Activated CD4-positive, alpha-beta T cell treated with anti-CD3 and anti-CD28 coated beads, Interleukin-2, amount 50 U/mL, for 4 hours (primary cell): Measurements from ENCODE around the gene TRIM37.
"Not testable (repeated sequence)": the region's sequence is repeated elsewhere in the genome, so short reads cannot be mapped to it uniquely, and the experiment has no call there.

Source experiments
- DNase-seq, 2 experiments: peaks; one replicate each; pipeline ENCODE4 v3.0.0-alpha.2; 2020

The TRIM37 gene

GRCh38 chr17:59111539-59111938 lies 4.9 kb upstream of the TRIM37 start:
- DNase-seq = no peak

DNA sequence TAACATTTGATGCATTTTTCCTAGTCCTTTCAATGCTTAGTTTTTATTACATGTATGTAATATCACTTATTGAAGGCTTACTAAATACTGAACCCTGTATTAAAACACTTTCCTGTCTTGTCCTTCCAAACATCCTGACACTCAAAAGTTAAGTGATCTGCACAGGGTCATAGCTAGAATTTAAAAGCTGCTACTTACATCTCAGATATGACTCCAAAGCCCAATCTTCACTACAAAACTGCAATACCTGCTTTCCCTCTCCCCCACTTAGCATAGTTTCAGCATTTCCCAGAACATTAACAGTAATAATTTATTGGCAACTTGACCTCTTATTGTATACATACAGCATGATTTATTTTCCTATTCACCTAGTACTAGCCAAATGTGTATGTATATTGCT lies 4.3 kb upstream of the TRIM37 start:
- DNase-seq = no peak

DNA sequence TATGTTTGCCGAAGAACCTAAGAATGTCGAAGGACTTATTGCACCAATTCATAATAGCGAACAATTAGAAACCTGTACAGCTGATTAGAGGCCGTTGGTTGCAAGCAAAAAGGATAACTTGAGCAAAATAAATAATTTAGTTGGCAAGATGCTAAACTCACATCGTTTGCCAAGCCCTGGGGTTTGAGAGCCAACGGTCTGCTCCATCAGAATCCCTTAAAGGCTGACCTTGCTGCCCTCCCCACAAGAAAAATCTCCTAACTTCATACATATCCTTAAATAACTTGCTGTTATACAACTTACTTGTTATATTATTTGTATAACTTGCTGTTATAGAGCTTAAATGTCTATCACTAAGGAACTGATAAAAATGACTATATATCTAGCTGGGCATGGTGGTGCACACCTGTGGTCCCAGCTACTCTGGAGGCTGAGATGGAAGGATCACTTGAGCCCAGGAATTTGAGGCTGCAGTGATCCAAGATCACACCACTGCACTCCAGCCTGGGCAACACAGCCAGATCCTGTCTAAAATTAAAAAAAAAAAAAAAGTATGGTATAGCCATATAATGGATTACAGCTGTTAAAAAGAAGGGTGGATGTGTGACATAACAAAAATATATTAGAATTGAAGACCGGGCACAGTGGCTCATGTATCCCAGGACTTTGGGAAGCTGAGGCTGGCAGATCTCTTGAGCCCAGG lies 1.9 kb upstream of the TRIM37 start:
- no peak for DNase-seq

GRCh38 chr17:59107306-59107670 lies 608 bp upstream of the TRIM37 start:
- DNase-seq = no peak

GRCh38 chr17:59105852-59106462 lies 723 bp downstream of the TRIM37 start:
- peak; percentile 69 to 73 for DNase-seq

- DNase-seq = no peak
These were observed 5.5 kb downstream of the TRIM37 start for GRCh38 chr17:59101178-59101577.

- no peak for DNase-seq
These were observed 8.8 kb downstream of the TRIM37 start for GRCh38 chr17:59097876-59098275.

- DNase-seq = no peak
These were observed 11.7 kb downstream of the TRIM37 start for GRCh38 chr17:59094861-59095530.

DNA sequence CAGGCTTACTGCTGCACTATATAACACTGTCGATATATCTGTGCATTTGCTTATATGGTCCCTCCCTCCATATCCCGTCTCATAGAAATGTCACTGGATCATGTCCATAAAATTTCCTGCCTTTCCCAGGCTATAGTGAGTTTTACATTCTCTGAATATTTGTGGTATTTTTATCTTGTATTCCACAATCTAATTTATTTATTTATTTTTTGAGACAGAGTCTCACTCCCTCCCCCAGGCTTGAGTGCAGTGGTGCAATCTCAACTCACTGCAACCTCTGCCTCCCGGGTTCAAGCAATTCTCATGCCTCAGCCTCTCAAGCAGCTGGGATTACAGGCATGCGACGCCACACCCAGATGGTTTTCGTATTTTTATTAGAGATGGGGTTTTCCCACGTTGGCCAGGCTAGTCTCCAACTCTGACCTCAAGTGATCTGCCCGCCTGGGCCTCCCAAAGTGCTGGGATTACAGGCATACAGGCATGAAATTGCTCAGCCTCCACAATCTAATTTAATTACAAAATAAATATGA lies 12.9 kb downstream of the TRIM37 start:
- no peak for DNase-seq

- DNase-seq = no peak
These were observed 13.5 kb downstream of the TRIM37 start for GRCh38 chr17:59093145-59093701.

DNA sequence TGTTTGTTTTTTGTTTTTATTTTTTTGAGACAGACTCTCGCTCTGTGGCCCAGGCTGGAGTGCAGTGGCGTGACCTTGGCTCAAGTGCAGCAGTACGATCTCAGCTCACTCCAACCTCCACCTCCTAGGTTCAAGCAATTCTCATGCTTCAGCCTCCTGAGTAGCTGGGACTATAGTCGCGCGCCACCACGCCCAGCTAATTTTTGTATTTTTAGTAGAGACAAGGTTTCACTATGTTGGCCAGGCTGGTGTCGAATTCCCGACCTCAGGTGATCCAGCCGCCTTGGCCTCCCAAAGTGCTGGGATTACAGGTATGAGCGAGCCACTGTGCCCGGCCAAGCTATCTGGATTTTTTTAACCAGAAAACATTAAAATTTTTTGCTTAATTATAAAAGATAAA lies 16.1 kb downstream of the TRIM37 start:
- not testable (repeated sequence) for DNase-seq

- no peak for DNase-seq
These were observed 22.5 kb downstream of the TRIM37 start for GRCh38 chr17:59084154-59084553.

- no peak for DNase-seq
These were observed 32.2 kb downstream of the TRIM37 start for GRCh38 chr17:59074494-59074893.

DNA sequence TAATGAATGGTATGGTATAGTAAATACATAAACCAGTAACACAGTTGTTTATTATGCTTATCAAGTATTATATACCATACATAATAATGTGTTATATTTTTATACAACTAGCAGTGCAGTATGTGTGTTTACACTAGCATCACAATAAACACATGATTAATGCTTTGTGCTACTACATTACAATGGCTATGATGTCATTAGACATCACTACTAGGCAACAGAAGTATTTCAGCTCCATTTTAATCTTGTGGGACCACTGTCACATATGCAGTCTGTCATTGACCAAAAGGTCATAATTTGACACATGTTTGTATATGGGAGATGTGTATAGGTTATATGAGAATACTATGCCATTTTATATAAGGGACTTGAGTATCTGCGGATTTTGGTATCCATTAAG lies 32.7 kb downstream of the TRIM37 start:
- DNase-seq = no peak

- DNase-seq = no peak
These were observed 36.8 kb downstream of the TRIM37 start for GRCh38 chr17:59069856-59070255.

GRCh38 chr17:59067756-59068155 lies 38.9 kb downstream of the TRIM37 start:
- DNase-seq = no peak

GRCh38 chr17:59067340-59067739 lies 39.3 kb downstream of the TRIM37 start:
- no peak for DNase-seq

DNA sequence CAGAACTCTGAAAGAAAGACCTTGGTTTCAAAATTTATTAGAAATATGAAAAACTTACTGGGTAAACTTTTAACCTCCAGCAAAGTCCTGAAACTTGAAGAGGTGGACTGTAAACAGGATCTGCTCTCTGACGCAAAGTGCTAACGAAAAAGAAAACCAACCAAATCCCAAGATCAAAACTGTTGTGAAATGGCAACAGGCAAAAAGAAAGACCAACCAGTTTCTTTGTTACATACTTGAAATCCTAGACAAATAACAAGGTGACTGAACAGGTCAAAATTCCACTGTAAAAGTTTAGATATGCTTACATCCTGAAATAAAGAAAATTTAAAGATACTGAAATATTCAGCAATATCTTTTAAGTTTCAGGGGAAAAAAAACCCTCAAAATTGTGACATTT lies 44.2 kb downstream of the TRIM37 start:
- no peak for DNase-seq

DNA sequence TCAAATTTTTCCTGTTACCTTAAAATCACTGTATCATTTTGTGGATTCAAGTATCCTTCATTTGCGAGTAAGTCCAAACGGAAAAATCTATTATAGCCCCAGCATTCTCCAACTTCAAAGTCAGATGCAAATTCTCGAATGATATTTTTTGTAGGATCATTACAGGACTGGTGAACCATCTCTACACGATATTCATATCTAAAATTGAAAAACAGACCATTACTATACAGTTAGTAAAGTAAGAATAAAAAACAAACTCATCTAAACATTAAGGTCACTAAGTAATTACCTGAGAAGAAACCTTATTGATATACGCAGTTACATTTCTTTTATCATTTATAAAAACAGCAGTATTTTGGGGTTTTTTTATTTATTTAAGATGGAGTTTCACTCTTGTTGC lies 49.8 kb downstream of the TRIM37 start:
- no peak for DNase-seq

DNA sequence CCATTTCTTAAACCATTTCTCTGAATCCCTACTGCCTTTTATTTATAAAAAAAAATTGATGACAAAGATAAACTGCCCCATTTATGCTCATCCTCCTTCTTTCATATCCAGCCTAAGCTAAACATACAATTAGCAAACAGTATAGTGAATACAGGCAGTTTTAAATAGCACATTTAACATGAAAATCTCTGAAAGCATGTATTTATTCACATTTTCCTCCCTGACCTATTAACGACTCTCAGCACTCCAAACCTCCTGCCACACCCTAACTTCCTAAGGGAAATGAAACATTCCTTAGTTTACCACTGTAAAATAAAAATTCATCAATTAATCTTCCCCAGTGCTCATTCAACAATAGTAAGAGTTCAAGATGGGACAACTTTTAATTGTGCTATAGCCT lies 56.9 kb downstream of the TRIM37 start:
- DNase-seq = no peak

- DNase-seq = no peak
These were observed 59.1 kb downstream of the TRIM37 start for GRCh38 chr17:59047616-59048015.

GRCh38 chr17:59046192-59046591 lies 60.5 kb downstream of the TRIM37 start:
- DNase-seq = no peak

GRCh38 chr17:59038734-59039133 lies 67.9 kb downstream of the TRIM37 start:
- DNase-seq = no peak

- no peak for DNase-seq
These were observed 68.7 kb downstream of the TRIM37 start for GRCh38 chr17:59037960-59038359.
